Muscle of leg (tissue), 11 donors: ENCODE results near the gene PNN. TPM values are rescaled to one million over a fixed set of nuclear protein-coding genes. Genes with fewer than 3 reads are reported as not detected.
A peak's percentile ranks its signal among the peaks of the same experiment; 100 is the strongest.
"Not testable (repeated sequence)": the region's sequence is repeated elsewhere in the genome, so short reads cannot be mapped to it uniquely, and the experiment has no call there.

Experiments
- DNase-seq: peaks from one replicate; pipeline ENCODE4 v3.0.0; 2013
- H3K27ac ChIP-seq: one replicate; pipeline ENCODE4 v1.5.1; 2013; ENCODE audit warnings: mild to moderate bottlenecking, low read length, control low read depth
- H3K27me3 ChIP-seq: one replicate; pipeline ENCODE4 v1.6.1; 2013; ENCODE audit warnings: low read length; ENCODE audit not compliant: control insufficient read depth, insufficient read depth
- H3K36me3 ChIP-seq: one replicate; pipeline ENCODE4 v1.6.1; 2013; ENCODE audit warnings: low read length; ENCODE audit not compliant: control insufficient read depth, insufficient read depth
- H3K4me1 ChIP-seq: one replicate; pipeline ENCODE4 v1.6.1; 2013; ENCODE audit warnings: low read length; ENCODE audit not compliant: control insufficient read depth, insufficient read depth
- H3K4me3 ChIP-seq: one replicate; pipeline ENCODE4 v1.5.1; 2013; ENCODE audit warnings: low read length, control low read depth
- H3K9me3 ChIP-seq: replicated peaks from 2 replicates; pipeline ENCODE4 v1.6.1; 2013; ENCODE audit warnings: low read depth, low read length; ENCODE audit not compliant: control insufficient read depth
- WGBS: methylation state at CpG from one replicate; pipeline ENCODE4 v1.1.5; 2013; ENCODE audit warnings: missing lambda C conversion rate; ENCODE audit not compliant: insufficient coverage; 5-methylcytosine and 5-hydroxymethylcytosine counted together
- polyA plus RNA-seq, 8 donors: library from polyadenylated mRNA; unstranded; fragments of 120-200 nt; gene quantifications; one replicate each; pipeline versions ENCODE4 v1.2.1 to v1.2.3, GENCODE V29; 2013; ENCODE audit warnings: inconsistent platforms in 1 of 8, low replicate concordance in 1 of 8; ENCODE audit not compliant: insufficient read length in 8 of 8, insufficient read depth in 1 of 8
- total RNA-seq: library from RNA; stranded (reverse); fragments of 120-200 nt; gene quantifications from one replicate; pipeline ENCODE4 v1.2.4, GENCODE V29; 2013

PNN gene
- total and polyA plus RNA-seq, 9 donors: 24.8 to 99.7 (median 78.1) TPM

DNA sequence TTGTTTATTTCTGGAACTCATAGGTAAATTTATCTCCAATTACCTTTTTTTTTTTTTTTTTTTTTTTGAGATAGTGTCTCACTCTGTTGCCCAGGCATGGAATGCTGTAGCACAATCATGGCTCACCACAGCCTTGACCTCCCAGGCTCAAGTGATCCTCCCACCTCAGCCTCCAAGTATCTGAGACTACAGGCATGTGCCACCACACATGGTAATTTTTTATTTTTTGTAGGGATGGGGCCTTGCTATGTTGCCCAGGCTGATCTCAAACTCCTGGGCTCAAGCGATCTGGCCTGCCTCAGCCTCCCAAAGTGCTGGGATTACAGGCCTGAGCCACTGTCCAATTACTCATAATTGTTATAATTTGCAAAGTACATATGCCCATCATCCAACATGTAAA lies 45.4 kb downstream of the PNN start:
- not testable (repeated sequence) for H3K27ac ChIP-seq, H3K36me3 ChIP-seq, H3K4me3 ChIP-seq, DNase-seq, H3K27me3 ChIP-seq, H3K4me1 ChIP-seq, H3K9me3 ChIP-seq
- no CpG with 5 or more reads among the region's 1 CpG for WGBS

DNA sequence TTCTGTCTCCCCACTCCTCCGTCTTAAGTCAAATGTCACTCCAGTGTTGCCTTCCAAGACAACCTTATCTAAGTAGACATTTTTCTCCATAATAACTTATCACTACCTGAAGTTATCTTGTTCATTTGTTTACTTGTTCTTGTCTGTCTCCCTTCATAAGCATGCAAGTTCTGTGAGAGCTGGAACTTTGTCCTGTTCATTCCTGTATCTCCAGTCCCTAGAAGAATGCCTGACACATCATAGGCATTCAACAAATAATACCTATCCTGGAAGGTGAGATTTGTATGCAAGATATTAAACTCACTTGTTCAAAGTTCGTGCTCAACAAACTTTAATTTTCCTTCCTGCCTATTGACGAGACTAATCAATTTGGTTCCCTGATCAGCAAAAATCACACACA lies 53.0 kb downstream of the PNN start:
- DNase-seq: no peak
- WGBS: 100% methylated on average over 1 of the region's 3 CpGs
- H3K36me3 ChIP-seq: no peaks in the 10 kb centered on the region
- H3K27me3 ChIP-seq: no peaks in the 10 kb centered on the region
- H3K9me3 ChIP-seq: no peaks in the 10 kb centered on the region
- no peaks in the 10 kb centered on the region for H3K4me1 ChIP-seq
- H3K4me3 ChIP-seq: no peak overlapping the region
- H3K27ac ChIP-seq: no peak overlapping the region

DNA sequence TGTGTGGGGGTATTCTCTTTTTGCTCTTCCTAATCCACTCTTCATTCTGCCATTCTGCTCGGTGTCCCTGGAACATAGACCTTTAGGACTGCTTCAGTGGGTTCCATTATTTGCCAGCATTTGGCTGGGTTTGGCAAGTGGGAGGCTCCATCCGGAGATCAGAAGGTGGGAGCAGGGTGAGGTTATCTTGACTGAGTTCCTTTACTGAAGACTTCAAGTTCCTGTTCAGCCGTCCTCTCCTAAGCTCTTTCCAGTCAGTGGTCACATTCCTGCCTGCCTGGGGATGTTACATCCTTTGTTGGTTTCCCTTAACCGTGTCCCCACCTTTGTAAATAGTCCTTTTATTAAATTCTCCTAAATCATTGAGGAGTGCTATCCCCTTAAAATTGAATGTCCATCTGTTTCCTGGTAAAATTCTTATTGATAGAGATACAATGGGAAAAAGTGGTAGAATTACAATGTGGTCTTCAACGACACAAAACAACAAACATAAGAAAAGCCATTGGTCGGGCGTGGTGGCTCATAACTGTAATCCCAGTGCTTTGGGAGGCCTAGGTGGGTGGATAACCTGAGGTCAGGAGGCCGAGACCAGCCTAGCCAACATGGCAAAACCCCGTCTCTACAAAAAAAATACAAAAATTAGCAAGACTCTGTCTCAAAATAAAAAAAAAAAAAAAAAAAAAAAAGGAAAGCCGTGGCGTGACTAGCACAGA lies 53.6 kb downstream of the PNN start:
- WGBS: 60% methylated on average over 1 of the region's 11 CpGs
- H3K9me3 ChIP-seq: no peaks in the 10 kb centered on the region

DNA sequence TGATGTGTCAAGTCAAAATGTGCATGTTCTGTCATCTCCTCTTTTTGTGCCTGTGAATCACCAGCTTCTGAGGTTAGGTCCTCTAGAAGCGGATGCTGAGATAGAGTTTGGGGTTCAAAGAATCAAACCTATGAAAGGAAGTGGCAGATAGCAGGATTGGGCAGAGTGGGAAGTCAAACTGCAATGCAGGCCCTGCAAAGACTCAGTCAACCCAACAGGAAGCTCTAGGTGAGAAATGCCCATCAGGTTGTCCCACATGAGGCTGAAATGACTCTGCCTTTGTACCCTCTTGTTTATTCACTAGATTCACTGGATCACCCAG lies 54.1 kb downstream of the PNN start:
- Histone ChIP-seq H3K27ac (no peak overlapping the region), H3K27me3 (no peaks in the 10 kb centered on the region), H3K4me3 (no peak overlapping the region), H3K9me3 (no peaks in the 10 kb centered on the region), H3K4me1 (no peaks in the 10 kb centered on the region), H3K36me3 (no peaks in the 10 kb centered on the region)
- WGBS: 83% methylated on average over 1 of the region's 1 CpG
- no peak for DNase-seq

More for the DNA sequence above, 53.6 kb downstream of the PNN start:
- no peaks in the 10 kb centered on the region for H3K27me3 ChIP-seq
- DNase-seq: no peak
- no peak overlapping the region for H3K4me3 ChIP-seq
- no peaks in the 10 kb centered on the region for H3K36me3 ChIP-seq
- H3K4me1 ChIP-seq: no peaks in the 10 kb centered on the region
- no peak overlapping the region for H3K27ac ChIP-seq

DNA sequence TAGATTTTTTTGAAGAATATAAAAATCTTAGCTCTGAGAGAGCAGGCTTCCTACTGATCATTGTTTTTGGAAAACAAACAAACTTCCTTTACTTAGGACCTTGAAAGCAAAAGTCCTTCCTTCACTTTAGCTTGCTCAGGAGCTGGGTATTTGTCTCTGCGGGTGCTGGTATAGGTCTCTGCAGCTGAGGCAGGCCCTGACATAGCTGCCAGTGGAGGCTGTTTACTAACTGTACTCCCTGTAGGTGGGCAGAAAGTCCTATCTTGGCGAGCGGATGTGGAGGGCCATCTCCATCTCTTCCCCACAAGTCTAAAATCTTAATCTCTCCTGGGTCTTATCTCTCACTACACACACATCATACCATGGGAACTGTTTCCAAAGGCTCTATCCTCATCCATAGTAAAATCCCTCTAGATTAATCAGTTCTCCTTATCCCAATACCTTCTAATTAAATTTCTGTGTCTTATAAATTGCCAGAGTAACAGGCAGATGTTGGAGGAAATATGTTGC lies 54.6 kb downstream of the PNN start:
- no peaks in the 10 kb centered on the region for H3K36me3 ChIP-seq
- no peak overlapping the region for H3K4me3 ChIP-seq
- H3K4me1 ChIP-seq: no peaks in the 10 kb centered on the region
- DNase-seq: no peak
- no peaks in the 10 kb centered on the region for H3K27me3 ChIP-seq
- 86% methylated on average over 2 of the region's 3 CpGs for WGBS
- no peaks in the 10 kb centered on the region for H3K9me3 ChIP-seq
- H3K27ac ChIP-seq: no peak overlapping the region

DNA sequence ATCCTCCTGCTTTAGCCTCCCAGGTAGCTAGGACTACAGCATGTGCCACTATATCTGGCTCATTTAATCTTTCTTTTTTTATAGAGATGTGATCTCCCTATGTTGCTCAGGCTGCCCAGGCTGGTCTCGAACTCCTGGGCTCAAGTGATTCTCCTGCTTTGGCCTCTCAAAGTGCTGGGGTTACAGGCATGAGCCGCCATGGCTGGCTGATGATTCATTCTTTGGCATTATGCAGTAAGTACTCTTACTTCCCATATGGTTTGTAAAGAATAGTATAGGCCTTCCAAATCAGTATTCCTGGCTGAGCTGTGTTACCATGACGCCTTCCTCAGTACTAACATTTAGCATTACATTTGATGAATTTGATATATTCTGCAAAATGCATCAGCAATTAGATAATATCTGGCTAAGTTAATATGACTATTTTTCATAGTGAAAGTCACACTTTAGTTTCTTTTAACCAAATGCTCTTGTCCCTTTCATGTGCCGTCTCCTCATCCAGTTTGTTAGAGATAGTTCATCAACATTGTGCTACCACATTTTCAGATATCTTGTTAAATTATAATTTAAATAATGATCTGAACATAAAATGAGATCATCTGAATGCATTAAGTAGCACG lies 55.5 kb downstream of the PNN start:
- Histone ChIP-seq H3K4me3 (no peak overlapping the region), H3K9me3 (no peaks in the 10 kb centered on the region), H3K36me3 (no peaks in the 10 kb centered on the region), H3K27me3 (no peaks in the 10 kb centered on the region), H3K27ac (no peak overlapping the region), H3K4me1 (no peaks in the 10 kb centered on the region)
- no peak for DNase-seq
- WGBS: no CpG with 5 or more reads among the region's 5 CpGs

DNA sequence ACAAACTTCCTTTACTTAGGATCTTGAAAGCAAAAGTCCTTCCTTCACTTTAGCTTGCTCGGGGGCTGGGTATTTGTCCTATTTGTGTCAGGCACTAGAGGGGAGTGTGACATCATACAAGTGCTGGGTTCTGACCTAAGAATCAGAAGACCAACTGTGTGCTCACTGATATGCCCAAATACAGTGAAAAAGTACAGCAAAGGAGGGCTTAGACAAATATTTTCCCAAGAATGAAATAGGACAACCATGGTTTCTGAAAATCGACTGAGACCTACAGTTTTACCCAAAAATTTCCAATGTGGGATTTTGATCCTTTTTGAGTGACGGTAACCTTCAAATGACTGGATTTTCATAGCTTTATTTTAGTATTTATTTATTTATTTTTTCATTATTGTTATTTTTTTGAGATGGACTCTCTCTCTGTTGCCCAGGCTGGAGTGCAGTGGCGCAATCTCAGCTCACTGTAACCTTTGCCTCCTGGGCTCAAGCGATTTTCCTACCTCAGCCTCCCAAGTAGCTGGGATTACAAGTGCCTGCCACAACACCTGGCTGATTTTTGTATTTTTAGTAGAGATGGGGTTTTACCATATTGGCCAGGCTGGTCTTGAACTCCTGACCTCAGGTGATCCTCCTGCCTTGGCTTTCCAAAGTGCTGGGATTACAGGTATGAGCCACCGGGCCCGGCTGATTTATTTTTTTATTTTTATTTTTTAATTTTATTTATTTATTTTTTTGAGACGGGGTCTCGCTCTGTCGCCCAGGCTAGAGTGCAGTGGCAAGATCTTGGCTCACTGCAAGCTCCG lies 56.9 kb downstream of the PNN start:
- peak; percentile 21 for DNase-seq
- H3K36me3 ChIP-seq, H3K4me3 ChIP-seq, H3K27me3 ChIP-seq, H3K27ac ChIP-seq, H3K9me3 ChIP-seq, H3K4me1 ChIP-seq: not testable (repeated sequence)
- 97% methylated on average over 3 of the region's 11 CpGs for WGBS

Other genes with a start within 250 kb of the PNN start
- 156 TPM for gene SEC23A, start 72.0 kb upstream of the PNN start, total RNA-seq
- gene SEC23A, start 72.0 kb upstream of the PNN start, polyA plus RNA-seq: 10 to 100 TPM; 56.0 to 100.0 (median 81.4) TPM
- gene GEMIN2, start 60.9 kb upstream of the PNN start, total RNA-seq: 29.0 TPM
- gene GEMIN2, start 60.9 kb upstream of the PNN start, polyA plus RNA-seq: 10 to 100 TPM; 16.0 to 21.5 (median 17.7) TPM
- 20.4 TPM for gene TRAPPC6B, start 4.9 kb upstream of the PNN start, total RNA-seq
- 10 to 100 TPM; 18.0 to 21.9 (median 20.4) TPM for gene TRAPPC6B, start 4.9 kb upstream of the PNN start, polyA plus RNA-seq
- 19.4 TPM for gene MIA2, start 58.7 kb downstream of the PNN start, total RNA-seq
- 10 to 100 TPM; 13.3 to 22.9 (median 16.4) TPM for gene MIA2, start 58.7 kb downstream of the PNN start, polyA plus RNA-seq